ENCODE measurements around the gene CD180.

CD180 gene

GRCh38 chr5:67141644-67142043 lies 55.0 kb downstream of the CD180 start:
- Histone ChIP-seq H3K27me3 (ENCODE audit: insufficient read depth, poor library complexity, severe bottlenecking) (no peaks in the 10 kb centered on the region), H3K27ac (replicated peaks) (no peak overlapping the region), H3K4me3 (replicated peaks; ENCODE audit: insufficient read depth, low read length) (no peak overlapping the region)
- TF ChIP-seq SPI1 (IDR thresholded peaks at IDR 0.05; ENCODE audit: borderline replicate concordance, low read depth) (no peak), REST (IDR thresholded peaks at IDR 0.05; ENCODE audit: insufficient replicate concordance, low read depth) (no peak), POLR2AphosphoS5 (IDR thresholded peaks at IDR 0.05; ENCODE audit: low read depth) (no peak), GABPA (IDR thresholded peaks at IDR 0.05; ENCODE audit: low read depth) (no peak), CTCF (IDR thresholded peaks at IDR 0.05; ENCODE audit: insufficient read depth, low read length) (no peak)
- no peak for DNase-seq (ENCODE audit: low read depth in 1 of 2, low spot score in 1 of 2)

DNA sequence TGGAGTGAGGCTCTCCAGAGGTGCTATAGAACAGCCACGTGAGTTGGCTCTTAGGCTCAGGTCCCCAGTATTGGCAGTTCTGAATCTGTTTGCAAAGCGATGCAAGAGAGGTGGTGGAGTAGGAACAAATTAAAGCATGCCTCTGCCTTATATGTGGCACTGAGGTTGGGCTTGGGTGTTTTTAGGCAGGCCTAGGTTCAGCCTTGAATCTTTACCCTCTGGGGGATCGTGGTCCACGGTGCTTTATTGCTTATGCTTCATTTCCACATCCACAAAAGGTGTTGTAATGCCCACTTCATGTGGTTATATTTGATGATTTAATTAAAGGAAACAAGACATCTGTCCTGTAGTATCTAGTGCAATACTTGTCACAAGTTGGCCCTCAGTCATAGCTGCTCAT lies 56.2 kb downstream of the CD180 start:
- Histone ChIP-seq H3K27me3 (ENCODE audit: insufficient read depth, poor library complexity, severe bottlenecking) (no peaks in the 10 kb centered on the region), H3K4me3 (replicated peaks; ENCODE audit: insufficient read depth, low read length) (no peak overlapping the region), H3K27ac (replicated peaks) (no peak overlapping the region)
- TF ChIP-seq CTCF (IDR thresholded peaks at IDR 0.05; ENCODE audit: insufficient read depth, low read length) (no peak), SPI1 (IDR thresholded peaks at IDR 0.05; ENCODE audit: borderline replicate concordance, low read depth) (no peak), REST (IDR thresholded peaks at IDR 0.05; ENCODE audit: insufficient replicate concordance, low read depth) (no peak), POLR2AphosphoS5 (IDR thresholded peaks at IDR 0.05; ENCODE audit: low read depth) (no peak), GABPA (IDR thresholded peaks at IDR 0.05; ENCODE audit: low read depth) (no peak)
- no peak for DNase-seq (ENCODE audit: low read depth in 1 of 2, low spot score in 1 of 2)

DNA sequence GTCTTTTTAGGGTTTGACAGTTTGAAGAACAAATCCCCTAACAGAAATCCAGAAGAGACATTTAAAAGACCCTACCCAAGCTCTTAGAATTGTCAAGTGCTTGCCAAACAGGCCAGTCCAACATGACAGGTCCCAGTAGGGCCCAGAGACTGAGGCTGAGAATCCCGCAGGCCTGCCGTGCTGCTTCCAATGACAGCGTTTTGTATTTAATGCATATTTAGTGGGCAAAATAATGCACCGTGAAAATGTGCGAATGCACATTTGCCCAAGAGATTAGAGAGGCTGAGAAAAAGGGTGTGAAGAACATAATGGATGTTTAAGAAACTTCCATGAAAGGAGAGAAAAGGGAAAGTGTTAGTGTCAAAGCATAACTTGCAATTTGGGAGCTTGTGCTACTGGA lies 57.6 kb downstream of the CD180 start:
- Histone ChIP-seq H3K4me3 (replicated peaks; ENCODE audit: insufficient read depth, low read length) (no peak overlapping the region), H3K27ac (replicated peaks) (no peak overlapping the region), H3K27me3 (ENCODE audit: insufficient read depth, poor library complexity, severe bottlenecking) (no peaks in the 10 kb centered on the region)
- no peak for TF ChIP-seq REST (IDR thresholded peaks at IDR 0.05; ENCODE audit: insufficient replicate concordance, low read depth)
- TF ChIP-seq POLR2AphosphoS5 (IDR thresholded peaks at IDR 0.05; ENCODE audit: low read depth), result no peak
- no peak for TF ChIP-seq GABPA (IDR thresholded peaks at IDR 0.05; ENCODE audit: low read depth)
- no peak for TF ChIP-seq SPI1 (IDR thresholded peaks at IDR 0.05; ENCODE audit: borderline replicate concordance, low read depth)
- no peak for TF ChIP-seq CTCF (IDR thresholded peaks at IDR 0.05; ENCODE audit: insufficient read depth, low read length)
- DNase-seq (ENCODE audit: low read depth in 1 of 2, low spot score in 1 of 2), result no peak

All from HL-60 (cell line).